Right atrium auricular region (tissue), 2 donors: ENCODE measurements around the gene CCDC13. TPM values are rescaled to one million over a fixed set of nuclear protein-coding genes. Genes with fewer than 3 reads are reported as not detected.
"Not testable (repeated sequence)": the region's sequence is repeated elsewhere in the genome, so short reads cannot be mapped to it uniquely, and the experiment has no call there.

Source experiments
- DNase-seq: peaks from one replicate; pipeline ENCODE4 v3.0.0-alpha.2; 2019; ENCODE audit warnings: low spot score
- H3K27ac ChIP-seq, 2 donors: fragments of 200-600 bp; sonication (generic); 1 replicate in 1 of 2; 2 replicates in 1 of 2; pipeline ENCODE4 v1.5.1; 2016 to 2019
- H3K27me3 ChIP-seq, 2 donors: fragments of 200-600 bp; sonication (generic); one replicate each; pipeline versions ENCODE4 v1.5.1 to v1.6.0; 2017 to 2019
- H3K36me3 ChIP-seq: fragments of 200-600 bp; sonication (generic); one replicate; pipeline ENCODE4 v1.5.1; 2016
- H3K4me1 ChIP-seq, 2 donors: fragments of 200-600 bp; sonication (generic); one replicate each; pipeline versions ENCODE4 v1.5.1 to v1.6.0; 2017 to 2019
- H3K4me3 ChIP-seq, 2 donors: fragments of 200-600 bp; sonication (generic); 1 replicate in 1 of 2; 2 replicates in 1 of 2; pipeline ENCODE4 v1.5.1; 2017 to 2019; ENCODE audit warnings: mild to moderate bottlenecking in 1 of 2, moderate library complexity in 1 of 2
- H3K9me3 ChIP-seq, 2 donors: fragments of 200-600 bp; sonication (generic); one replicate each; pipeline ENCODE4 v1.5.1; 2019
- CTCF ChIP-seq, 2 donors: fragments of 200-600 bp; sonication (generic); IDR thresholded peaks; one replicate each; pipeline ENCODE4 v1.5.1; 2019; ENCODE audit warnings: antibody characterized with exemption in 2 of 2
- total RNA-seq, 2 donors: library from RNA; depleted of rRNA; stranded (reverse); fragments of >200 nt; gene quantifications; one replicate each; pipeline ENCODE4 v1.1.0, GENCODE V29; 2016

Gene CCDC13
- total RNA-seq, 2 donors from 2014 or later, result 0.35 TPM; not detected in 1

- Histone ChIP-seq H3K27ac (no peak overlapping the region), H3K4me1 (no peaks in the 10 kb centered on the region), H3K36me3 (no peaks in the 10 kb centered on the region), H3K4me3 (no peak overlapping the region), H3K27me3 (no peaks in the 10 kb centered on the region), H3K9me3 (no peaks in the 10 kb centered on the region)
- TF ChIP-seq CTCF (IDR thresholded peaks at IDR 0.05), result no peak
- DNase-seq, result no peak
Observed at GRCh38 chr3:42814914-42815507, 42.0 kb upstream of the CCDC13 start.

- TF ChIP-seq CTCF (IDR thresholded peaks at IDR 0.05), result no peak
- Histone ChIP-seq H3K4me1 (no peaks in the 10 kb centered on the region), H3K27ac (no peak overlapping the region), H3K27me3 (no peaks in the 10 kb centered on the region), H3K9me3 (no peaks in the 10 kb centered on the region), H3K36me3 (no peaks in the 10 kb centered on the region), H3K4me3 (no peak overlapping the region)
- DNase-seq, result no peak
Observed at GRCh38 chr3:42814246-42814645, 41.2 kb upstream of the CCDC13 start.

GRCh38 chr3:42811118-42811883, 38.2 kb upstream of the CCDC13 start:
- H3K9me3 ChIP-seq, result not testable (repeated sequence)

GRCh38 chr3:42810706-42811105, 37.7 kb upstream of the CCDC13 start:
- not testable (repeated sequence) for H3K9me3 ChIP-seq, DNase-seq, H3K27ac ChIP-seq, H3K4me1 ChIP-seq, H3K4me3 ChIP-seq, H3K36me3 ChIP-seq, H3K27me3 ChIP-seq

More at GRCh38 chr3:42811118-42811883, 38.2 kb upstream of the CCDC13 start:
- H3K36me3 ChIP-seq, H3K4me3 ChIP-seq, H3K27ac ChIP-seq, H3K4me1 ChIP-seq, DNase-seq, H3K27me3 ChIP-seq: not testable (repeated sequence)

GRCh38 chr3:42809202-42809601, 36.1 kb upstream of the CCDC13 start, which contains the start of gene ACKR2:
Gene ACKR2 (plus strand): TSS chr3:42809445. CDS start chr3:42864503, 55,058 bp downstream.
- Histone ChIP-seq H3K27me3 (no peaks in the 10 kb centered on the region), H3K4me3 (no peak within 1 kb of the TSS), H3K27ac (no peak within 1 kb of the TSS), H3K9me3 (no peaks in the 10 kb centered on the region), H3K36me3 (no peaks in the 10 kb centered on the region), H3K4me1 (peaks cover 0 to 8% of the 10 kb centered on the region in 2 donors)
- no peak for DNase-seq
- no peak for TF ChIP-seq CTCF (IDR thresholded peaks at IDR 0.05)

- no peaks in the 10 kb centered on the region for H3K27me3 ChIP-seq
- H3K4me3 ChIP-seq, result no peak overlapping the region
- TF ChIP-seq CTCF (IDR thresholded peaks at IDR 0.05), result no peak
- no peaks in the 10 kb centered on the region for H3K9me3 ChIP-seq
- no peak for DNase-seq
- H3K36me3 ChIP-seq, result no peaks in the 10 kb centered on the region
- no peak overlapping the region for H3K27ac ChIP-seq
- peaks cover 0 to 15% of the 10 kb centered on the region in 2 donors for H3K4me1 ChIP-seq
Observed at GRCh38 chr3:42807929-42808328, 34.9 kb upstream of the CCDC13 start.
